ENCODE measurements around the gene AMIGO1. TPM values are rescaled to one million over a fixed set of nuclear protein-coding genes. Genes with fewer than 3 reads are reported as not detected.
"Not testable (repeated sequence)": the region's sequence is repeated elsewhere in the genome, so short reads cannot be mapped to it uniquely, and the experiment has no call there.

The AMIGO1 gene
- total RNA-seq, 1 experiment from 2014 or later = 0.37 TPM

DNA sequence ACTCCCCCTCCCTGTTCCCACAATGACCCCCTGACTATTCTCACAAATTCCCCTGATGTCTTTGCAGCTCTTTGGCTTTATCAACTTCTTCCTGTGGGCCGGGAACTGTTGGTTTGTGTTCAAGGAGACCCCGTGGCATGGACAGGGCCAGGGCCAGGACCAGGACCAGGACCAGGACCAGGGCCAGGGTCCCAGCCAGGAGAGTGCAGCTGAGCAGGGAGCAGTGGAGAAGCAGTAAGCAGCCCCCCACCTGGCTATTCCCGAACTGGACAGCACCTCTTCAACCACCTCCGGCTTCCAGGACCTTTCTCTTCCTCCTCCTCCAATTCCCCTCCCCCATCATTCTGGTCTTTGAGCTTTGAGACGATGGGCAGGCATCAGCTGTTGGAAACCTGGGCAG lies 30.2 kb downstream of the AMIGO1 start:
- no peak for DNase-seq
- no peak overlapping the region for H3K4me2 ChIP-seq (ENCODE audit: low read depth, low read length, poor library complexity, severe bottlenecking)

DNA sequence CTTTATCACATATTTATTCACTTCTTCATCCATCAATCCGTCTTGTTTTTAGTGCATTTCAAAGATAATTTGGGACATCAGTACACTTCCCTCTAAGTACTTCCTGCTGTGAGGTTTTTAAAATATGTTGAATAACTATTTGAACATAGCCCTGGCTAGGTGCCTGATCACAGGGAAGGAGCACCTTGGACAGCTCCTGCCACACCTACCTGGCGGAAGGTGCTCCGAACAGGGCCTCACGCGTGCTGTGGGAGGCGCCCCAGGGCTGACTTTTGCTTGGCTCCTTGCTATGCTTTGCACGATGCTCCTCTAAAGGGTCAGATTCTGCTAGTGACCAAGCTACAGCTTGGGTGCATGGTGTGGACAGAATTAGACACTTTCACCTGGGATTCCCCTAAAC lies 30.7 kb downstream of the AMIGO1 start:
- Histone ChIP-seq H3K4me3 (ENCODE audit: low read length) (no peak overlapping the region), H3K4me1 (ENCODE audit: low read length) (peaks cover 7% of the 10 kb centered on the region), H3K9me3 (ENCODE audit: low read length) (no peaks in the 10 kb centered on the region), H3K9ac (ENCODE audit: low read length) (no peak overlapping the region), H3K9me2 (replicated peaks; ENCODE audit: insufficient read depth, low read length) (no peaks in the 10 kb centered on the region), H3K27me3 (ENCODE audit: low read length) (no peaks in the 10 kb centered on the region), H2AFZ (ENCODE audit: low read length) (no peak overlapping the region), H3K36me3 (ENCODE audit: insufficient read depth, low read length) (no peaks in the 10 kb centered on the region), H4K20me1 (ENCODE audit: insufficient read depth, low read depth, low read length) (0 out of 2 replicates have a peak, but pooled peaks cover 3% of the 10 kb centered on the region), H3K79me2 (ENCODE audit: low read length) (no peaks in the 10 kb centered on the region), H3K27ac (ENCODE audit: low read length) (no peak overlapping the region), H3K4me2 (ENCODE audit: low read depth, low read length, poor library complexity, severe bottlenecking) (no peak overlapping the region)
- peak; percentile 58 for DNase-seq

More for the DNA sequence above, 30.2 kb downstream of the AMIGO1 start:
- Histone ChIP-seq H3K79me2 (ENCODE audit: low read length) (0 out of 2 replicates have a peak, but pooled peaks cover 1% of the 10 kb centered on the region), H4K20me1 (ENCODE audit: insufficient read depth, low read depth, low read length) (0 out of 2 replicates have a peak, but pooled peaks cover 3% of the 10 kb centered on the region), H3K9me3 (ENCODE audit: low read length) (no peaks in the 10 kb centered on the region), H3K36me3 (ENCODE audit: insufficient read depth, low read length) (no peaks in the 10 kb centered on the region), H3K9ac (ENCODE audit: low read length) (no peak overlapping the region), H3K27ac (ENCODE audit: low read length) (no peak overlapping the region), H3K4me3 (ENCODE audit: low read length) (no peak overlapping the region), H3K4me1 (ENCODE audit: low read length) (peaks cover 8% of the 10 kb centered on the region), H2AFZ (ENCODE audit: low read length) (no peak overlapping the region), H3K9me2 (replicated peaks; ENCODE audit: insufficient read depth, low read length) (no peaks in the 10 kb centered on the region), H3K27me3 (ENCODE audit: low read length) (no peaks in the 10 kb centered on the region)

DNA sequence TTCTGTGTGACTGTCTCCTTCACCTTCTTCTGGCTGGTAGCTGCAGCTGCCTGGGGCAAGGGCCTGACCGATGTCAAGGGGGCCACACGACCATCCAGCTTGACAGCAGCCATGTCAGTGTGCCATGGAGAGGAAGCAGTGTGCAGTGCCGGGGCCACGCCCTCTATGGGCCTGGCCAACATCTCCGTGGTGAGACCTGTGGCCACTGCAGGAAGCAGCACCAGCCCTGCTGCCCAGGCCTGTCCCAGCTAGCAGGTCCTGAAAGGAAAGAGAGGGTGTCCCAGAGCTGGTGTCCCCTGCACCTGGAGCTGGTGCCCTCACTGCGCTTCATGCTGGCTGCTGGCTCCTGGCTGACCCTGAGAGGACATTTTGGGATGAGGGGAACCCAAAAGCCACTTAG lies 31.7 kb downstream of the AMIGO1 start:
- Histone ChIP-seq H4K20me1 (ENCODE audit: insufficient read depth, low read depth, low read length) (0 out of 2 replicates have a peak, but pooled peaks cover 3% of the 10 kb centered on the region), H3K9ac (ENCODE audit: low read length) (no peak overlapping the region), H3K9me3 (ENCODE audit: low read length) (no peaks in the 10 kb centered on the region), H3K36me3 (ENCODE audit: insufficient read depth, low read length) (no peaks in the 10 kb centered on the region), H3K4me2 (ENCODE audit: low read depth, low read length, poor library complexity, severe bottlenecking) (no peak overlapping the region), H2AFZ (ENCODE audit: low read length) (no peak overlapping the region), H3K27me3 (ENCODE audit: low read length) (no peaks in the 10 kb centered on the region), H3K4me3 (ENCODE audit: low read length) (no peak overlapping the region), H3K9me2 (replicated peaks; ENCODE audit: insufficient read depth, low read length) (no peaks in the 10 kb centered on the region), H3K79me2 (ENCODE audit: low read length) (no peaks in the 10 kb centered on the region), H3K27ac (ENCODE audit: low read length) (no peak overlapping the region), H3K4me1 (ENCODE audit: low read length) (peaks cover under 1% of the 10 kb centered on the region)
- no peak for DNase-seq

DNA sequence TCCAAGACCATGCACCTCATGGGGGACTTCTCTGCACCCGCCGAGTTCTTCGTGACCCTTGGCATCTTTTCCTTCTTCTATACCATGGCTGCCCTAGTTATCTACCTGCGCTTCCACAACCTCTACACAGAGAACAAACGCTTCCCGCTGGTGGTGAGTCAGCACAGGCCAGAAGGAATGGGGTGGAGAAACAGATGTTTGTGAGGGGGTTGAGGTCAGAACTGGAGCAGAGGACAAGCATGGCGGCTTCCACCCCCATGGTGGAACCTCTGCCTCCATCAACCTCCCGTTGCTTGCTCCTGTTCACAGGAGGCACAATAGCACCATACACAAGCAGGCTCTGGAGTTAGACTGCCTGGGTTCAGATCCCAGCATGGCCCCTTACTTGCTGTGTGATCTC lies 32.7 kb downstream of the AMIGO1 start:
- H3K9ac ChIP-seq (ENCODE audit: low read length) = no peak overlapping the region
- no peaks in the 10 kb centered on the region for H3K79me2 ChIP-seq (ENCODE audit: low read length)

GRCh38 chr1:109475261-109475660 lies 34.3 kb downstream of the AMIGO1 start:
- no peaks in the 10 kb centered on the region for H3K36me3 ChIP-seq (ENCODE audit: insufficient read depth, low read length)
- H2AFZ ChIP-seq (ENCODE audit: low read length) = no peak overlapping the region
- no peaks in the 10 kb centered on the region for H3K9me3 ChIP-seq (ENCODE audit: low read length)
- DNase-seq = no peak
- H3K4me1 ChIP-seq (ENCODE audit: low read length) = no peaks in the 10 kb centered on the region
- 0 out of 2 replicates have a peak, but pooled peaks cover 3% of the 10 kb centered on the region for H4K20me1 ChIP-seq (ENCODE audit: insufficient read depth, low read depth, low read length)
- no peak overlapping the region for H3K4me3 ChIP-seq (ENCODE audit: low read length)
- no peaks in the 10 kb centered on the region for H3K9me2 ChIP-seq (replicated peaks; ENCODE audit: insufficient read depth, low read length)
- H3K27me3 ChIP-seq (ENCODE audit: low read length) = no peaks in the 10 kb centered on the region
- H3K9ac ChIP-seq (ENCODE audit: low read length) = no peak overlapping the region
- H3K4me2 ChIP-seq (ENCODE audit: low read depth, low read length, poor library complexity, severe bottlenecking) = no peak overlapping the region
- no peak overlapping the region for H3K27ac ChIP-seq (ENCODE audit: low read length)
- H3K79me2 ChIP-seq (ENCODE audit: low read length) = no peaks in the 10 kb centered on the region

More for the DNA sequence above, 32.7 kb downstream of the AMIGO1 start:
- Histone ChIP-seq H3K9me2 (replicated peaks; ENCODE audit: insufficient read depth, low read length) (no peaks in the 10 kb centered on the region), H3K4me3 (ENCODE audit: low read length) (no peak overlapping the region), H3K9me3 (ENCODE audit: low read length) (no peaks in the 10 kb centered on the region), H3K4me2 (ENCODE audit: low read depth, low read length, poor library complexity, severe bottlenecking) (no peak overlapping the region), H2AFZ (ENCODE audit: low read length) (no peak overlapping the region), H4K20me1 (ENCODE audit: insufficient read depth, low read depth, low read length) (0 out of 2 replicates have a peak, but pooled peaks cover 3% of the 10 kb centered on the region), H3K4me1 (ENCODE audit: low read length) (no peaks in the 10 kb centered on the region), H3K27me3 (ENCODE audit: low read length) (no peaks in the 10 kb centered on the region), H3K27ac (ENCODE audit: low read length) (no peak overlapping the region), H3K36me3 (ENCODE audit: insufficient read depth, low read length) (no peaks in the 10 kb centered on the region)
- DNase-seq = no peak

- H3K9me2 ChIP-seq (replicated peaks; ENCODE audit: insufficient read depth, low read length) = no peaks in the 10 kb centered on the region
- no peaks in the 10 kb centered on the region for H3K9me3 ChIP-seq (ENCODE audit: low read length)
- H3K36me3 ChIP-seq (ENCODE audit: insufficient read depth, low read length) = no peaks in the 10 kb centered on the region
- H3K27me3 ChIP-seq (ENCODE audit: low read length) = no peaks in the 10 kb centered on the region
- H3K4me2 ChIP-seq (ENCODE audit: low read depth, low read length, poor library complexity, severe bottlenecking) = no peak overlapping the region
- no peak overlapping the region for H2AFZ ChIP-seq (ENCODE audit: low read length)
- no peaks in the 10 kb centered on the region for H3K79me2 ChIP-seq (ENCODE audit: low read length)
- no peak overlapping the region for H3K27ac ChIP-seq (ENCODE audit: low read length)
- H3K4me3 ChIP-seq (ENCODE audit: low read length) = no peak overlapping the region
- H3K4me1 ChIP-seq (ENCODE audit: low read length) = no peaks in the 10 kb centered on the region
- no peak for DNase-seq
- no peaks in the 10 kb centered on the region for H4K20me1 ChIP-seq (ENCODE audit: insufficient read depth, low read depth, low read length)
- no peak overlapping the region for H3K9ac ChIP-seq (ENCODE audit: low read length)
Observed at GRCh38 chr1:109474697-109475096, 34.8 kb downstream of the AMIGO1 start.

GRCh38 chr1:109473284-109474057 lies 36.1 kb downstream of the AMIGO1 start:
- not testable (repeated sequence) for H3K9ac ChIP-seq (ENCODE audit: low read length); H3K4me2 ChIP-seq (ENCODE audit: low read depth, low read length, poor library complexity, severe bottlenecking); H3K27me3 ChIP-seq (ENCODE audit: low read length); H3K36me3 ChIP-seq (ENCODE audit: insufficient read depth, low read length); H2AFZ ChIP-seq (ENCODE audit: low read length); H3K9me2 ChIP-seq (replicated peaks; ENCODE audit: insufficient read depth, low read length); H3K27ac ChIP-seq (ENCODE audit: low read length); DNase-seq; H3K9me3 ChIP-seq (ENCODE audit: low read length); H3K4me3 ChIP-seq (ENCODE audit: low read length); H3K79me2 ChIP-seq (ENCODE audit: low read length); H3K4me1 ChIP-seq (ENCODE audit: low read length); H4K20me1 ChIP-seq (ENCODE audit: insufficient read depth, low read depth, low read length)

DNA sequence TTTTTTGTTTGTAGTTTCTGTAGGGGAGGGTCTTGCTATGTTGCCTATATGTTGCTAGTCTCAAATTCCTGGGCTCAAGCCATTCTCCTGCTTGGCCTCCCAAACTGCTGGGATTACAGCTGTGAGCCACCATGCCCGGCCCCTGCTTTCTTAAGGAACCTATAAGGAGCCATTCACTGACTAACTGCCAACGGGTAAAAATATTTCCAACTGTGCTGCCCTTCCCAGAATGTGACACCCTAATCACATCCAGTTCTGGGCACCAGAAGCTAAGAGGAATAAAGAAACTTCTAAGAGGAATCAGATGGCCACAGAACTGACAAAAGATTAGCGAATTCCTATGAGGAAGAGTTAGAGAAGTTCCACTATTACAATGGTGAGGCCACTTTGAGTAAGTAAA lies 36.7 kb downstream of the AMIGO1 start:
- Histone ChIP-seq H4K20me1 (ENCODE audit: insufficient read depth, low read depth, low read length) (no peaks in the 10 kb centered on the region), H3K9me2 (replicated peaks; ENCODE audit: insufficient read depth, low read length) (no peaks in the 10 kb centered on the region), H3K4me1 (ENCODE audit: low read length) (no peaks in the 10 kb centered on the region), H3K79me2 (ENCODE audit: low read length) (no peaks in the 10 kb centered on the region), H3K4me3 (ENCODE audit: low read length) (no peak overlapping the region), H3K9me3 (ENCODE audit: low read length) (no peaks in the 10 kb centered on the region), H3K4me2 (ENCODE audit: low read depth, low read length, poor library complexity, severe bottlenecking) (no peak overlapping the region), H3K27ac (ENCODE audit: low read length) (no peak overlapping the region), H3K9ac (ENCODE audit: low read length) (no peak overlapping the region), H3K36me3 (ENCODE audit: insufficient read depth, low read length) (no peaks in the 10 kb centered on the region), H3K27me3 (ENCODE audit: low read length) (no peaks in the 10 kb centered on the region), H2AFZ (ENCODE audit: low read length) (no peak overlapping the region)
- no peak for DNase-seq

All from Karpas-422 (cell line).